CD14-positive monocyte (primary cell): ENCODE data around the gene CELSR3. TPM values are rescaled to one million over a fixed set of nuclear protein-coding genes. Genes with fewer than 3 reads are reported as not detected.

Experiments used
- DNase-seq, 3 donors: peaks; one replicate each; pipeline ENCODE4 v3.0.0-alpha.2; 2011 to 2022
- H2AFZ ChIP-seq: 2 replicates; pipeline ENCODE4 v1.6.0; 2012; ENCODE audit warnings: mild to moderate bottlenecking, low read depth, low read length, inconsistent platforms; ENCODE audit not compliant: insufficient read depth, poor library complexity, severe bottlenecking
- H3K27ac ChIP-seq, 2 donors: 1 replicate in 1 of 2; 2 replicates in 1 of 2; pipeline ENCODE4 v1.5.1; 2012 to 2013; ENCODE audit warnings: low read length in 2 of 2, control low read depth in 1 of 2, inconsistent platforms in 1 of 2, low read depth in 1 of 2, mild to moderate bottlenecking in 1 of 2
- H3K27me3 ChIP-seq, 2 donors: one replicate each; pipeline versions ENCODE4 v1.6.0 to v1.6.1; 2011 to 2013; ENCODE audit warnings: low read length in 2 of 2; ENCODE audit not compliant: control insufficient read depth in 2 of 2, insufficient read depth in 2 of 2
- H3K36me3 ChIP-seq, 2 donors: replicated peaks in 1 of 2; 1 replicate in 1 of 2; 2 replicates in 1 of 2; pipeline versions ENCODE4 v1.5.1 to v1.6.1; 2012 to 2013; ENCODE audit warnings: low read length in 2 of 2, control low read depth in 1 of 2, inconsistent platforms in 1 of 2, mild to moderate bottlenecking in 1 of 2; ENCODE audit not compliant: insufficient read depth in 2 of 2, control insufficient read depth in 1 of 2
- H3K4me1 ChIP-seq, 2 donors: 1 replicate in 1 of 2; 2 replicates in 1 of 2; pipeline versions ENCODE4 v1.5.1 to v1.6.1; 2012 to 2013; ENCODE audit warnings: low read length in 2 of 2, control low read depth in 1 of 2, inconsistent platforms in 1 of 2, mild to moderate bottlenecking in 1 of 2, moderate library complexity in 1 of 2; ENCODE audit not compliant: insufficient read depth in 2 of 2, control insufficient read depth in 1 of 2
- H3K4me2 ChIP-seq: replicated peaks from 2 replicates; pipeline ENCODE3; 2012; ENCODE audit warnings: low read length, moderate library complexity, mild to moderate bottlenecking; ENCODE audit not compliant: poor library complexity, severe bottlenecking; ENCODE audit errors: extremely low read depth
- H3K4me3 ChIP-seq, 3 experiments: fragments of 200-600 bp in 1 of 3; sonication (generic) in 1 of 3; replicated peaks in 1 of 3; 1 replicate in 2 of 3; 2 replicates in 1 of 3; pipeline ENCODE4 v1.5.1; 2011 to 2013; ENCODE audit warnings: low read length in 3 of 3, mild to moderate bottlenecking in 3 of 3, control low read depth in 2 of 3, low read depth in 2 of 3, inconsistent platforms in 1 of 3, moderate library complexity in 1 of 3
- H3K79me2 ChIP-seq: 2 replicates; pipeline ENCODE4 v1.6.0; 2012; ENCODE audit warnings: mild to moderate bottlenecking, control low read depth, inconsistent platforms, low read length, moderate library complexity; ENCODE audit not compliant: insufficient read depth
- H3K9ac ChIP-seq: 2 replicates; pipeline ENCODE4 v1.6.0; 2017; ENCODE audit warnings: low read length, mild to moderate bottlenecking; ENCODE audit not compliant: insufficient read depth, poor library complexity, severe bottlenecking
- H3K9me3 ChIP-seq, 2 donors: replicated peaks in 1 of 2; 1 replicate in 1 of 2; 2 replicates in 1 of 2; pipeline versions ENCODE4 v1.5.1 to v1.6.1; 2012 to 2013; ENCODE audit warnings: low read length in 2 of 2, control low read depth in 1 of 2; ENCODE audit not compliant: control insufficient read depth in 1 of 2, insufficient read depth in 1 of 2
- H4K20me1 ChIP-seq: 2 replicates; pipeline ENCODE4 v1.6.0; 2012; ENCODE audit warnings: mild to moderate bottlenecking, low read length, control low read depth, moderate library complexity; ENCODE audit not compliant: insufficient read depth
- H3K27ac Mint-ChIP-seq, 7 donors: one replicate each; pipeline ENCODE4 v1.8.0; 2020; ENCODE audit warnings: mild to moderate bottlenecking in 7 of 7, mixed read lengths in 7 of 7, moderate library complexity in 6 of 7, inconsistent platforms in 2 of 7
- H3K27me3 Mint-ChIP-seq, 3 donors: one replicate each; pipeline ENCODE4 v1.8.0; 2021 to 2022; ENCODE audit warnings: low read depth in 3 of 3, mild to moderate bottlenecking in 3 of 3, mixed read lengths in 3 of 3, moderate library complexity in 3 of 3, inconsistent platforms in 1 of 3
- H3K36me3 Mint-ChIP-seq, 2 donors: one replicate each; pipeline ENCODE4 v1.8.0; 2020; ENCODE audit warnings: mixed read lengths in 2 of 2, inconsistent platforms in 1 of 2, mild to moderate bottlenecking in 1 of 2
- H3K4me1 Mint-ChIP-seq: one replicate; pipeline ENCODE4 v1.8.0; 2020; ENCODE audit warnings: mild to moderate bottlenecking, mixed read lengths
- H3K4me3 Mint-ChIP-seq, 2 donors: one replicate each; pipeline ENCODE4 v1.8.0; 2020; ENCODE audit warnings: mild to moderate bottlenecking in 2 of 2, mixed read lengths in 2 of 2, moderate library complexity in 1 of 2
- H3K9me3 Mint-ChIP-seq, 7 donors: one replicate each; pipeline ENCODE4 v1.8.0; 2020 to 2022; ENCODE audit warnings: mixed read lengths in 7 of 7, mild to moderate bottlenecking in 6 of 7, moderate library complexity in 6 of 7, inconsistent platforms in 2 of 7
- WGBS: methylation state at CpG from one replicate; pipeline ENCODE4 v1.1.5; 2013; ENCODE audit warnings: missing lambda C conversion rate; ENCODE audit not compliant: insufficient coverage; 5-methylcytosine and 5-hydroxymethylcytosine counted together
- intact Hi-C, 2 donors: fragments of 100-400 bp; cut with micrococcal nuclease; formaldehyde crosslinking; loops; one replicate each; pipeline versions ENCODE4 v1.15.0 to v1.15.1; 2023
- polyA plus RNA-seq, 3 donors: library from polyadenylated mRNA; depleted of rRNA in 1 of 3; unstranded in 2 of 3; stranded (reverse) in 1 of 3; fragments of 300-500 nt in 2 of 3; fragments of >200 nt in 1 of 3; fragmentation: Illumina TruSeq in 2 of 3; gene quantifications; 1 replicate in 2 of 3; 2 replicates in 1 of 3; pipeline ENCODE4 v1.2.3, GENCODE V29; 2012 to 2021
- TF ChIP-seq, protein P1 (sequence below): fragments of 200-600 bp; IDR thresholded peaks from one replicate; pipeline ENCODE4 v1.8.0; 2022; ENCODE audit warnings: antibody characterized with exemption, mild to moderate bottlenecking

CELSR3 gene
- polyA plus RNA-seq, 3 donors = 0.95 TPM; not detected in 2

DNA sequence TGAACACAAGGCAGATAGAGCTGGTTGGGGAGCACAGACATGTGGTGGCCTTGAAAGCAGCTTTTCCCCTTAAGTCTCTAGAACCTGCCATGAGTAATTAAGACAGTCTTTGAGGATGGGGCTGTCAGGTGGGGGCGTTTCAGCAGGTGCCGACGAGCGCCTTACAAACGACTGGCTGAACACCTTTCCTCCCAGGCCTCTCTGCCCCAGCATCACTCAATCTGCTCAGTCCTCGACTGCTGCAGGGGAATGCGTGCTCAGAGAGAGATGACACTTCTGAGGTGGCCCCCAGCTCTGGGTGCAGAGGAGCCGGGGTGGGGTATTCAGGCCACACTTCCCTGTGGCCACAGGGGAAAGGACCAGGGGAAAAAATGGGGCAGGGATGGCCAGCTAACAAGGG, 31.1 kb upstream of the CELSR3 start:
- Histone ChIP-seq H3K9ac (no peak overlapping the region), H3K9me3 (no peaks in the 10 kb centered on the region), H4K20me1 (peaks cover 88% of the 10 kb centered on the region), H3K79me2 (peaks cover 43% of the 10 kb centered on the region), H3K36me3 (peaks cover 70 to 87% of the 10 kb centered on the region in 2 donors), H3K27ac (no peak overlapping the region), H3K4me3 (no peak overlapping the region), H2AFZ (no peak overlapping the region), H3K4me1 (no peaks in the 10 kb centered on the region), H3K27me3 (no peaks in the 10 kb centered on the region), H3K4me2 (no peak overlapping the region)
- intact Hi-C loops = no loop called here
- WGBS = 95% methylated on average over 6 of the region's 8 CpGs
- no peak for DNase-seq
- Mint-ChIP-seq H3K4me1 (no peaks in the 10 kb centered on the region), H3K36me3 (peaks cover 58 to 72% of the 10 kb centered on the region in 2 donors), H3K9me3 (no peaks in the 10 kb centered on the region), H3K27me3 (peaks cover 0 to 1% (median 0%) of the 10 kb centered on the region in 3 donors), H3K27ac (no peak overlapping the region), H3K4me3 (no peak overlapping the region)
- TF ChIP-seq, protein P1, sequence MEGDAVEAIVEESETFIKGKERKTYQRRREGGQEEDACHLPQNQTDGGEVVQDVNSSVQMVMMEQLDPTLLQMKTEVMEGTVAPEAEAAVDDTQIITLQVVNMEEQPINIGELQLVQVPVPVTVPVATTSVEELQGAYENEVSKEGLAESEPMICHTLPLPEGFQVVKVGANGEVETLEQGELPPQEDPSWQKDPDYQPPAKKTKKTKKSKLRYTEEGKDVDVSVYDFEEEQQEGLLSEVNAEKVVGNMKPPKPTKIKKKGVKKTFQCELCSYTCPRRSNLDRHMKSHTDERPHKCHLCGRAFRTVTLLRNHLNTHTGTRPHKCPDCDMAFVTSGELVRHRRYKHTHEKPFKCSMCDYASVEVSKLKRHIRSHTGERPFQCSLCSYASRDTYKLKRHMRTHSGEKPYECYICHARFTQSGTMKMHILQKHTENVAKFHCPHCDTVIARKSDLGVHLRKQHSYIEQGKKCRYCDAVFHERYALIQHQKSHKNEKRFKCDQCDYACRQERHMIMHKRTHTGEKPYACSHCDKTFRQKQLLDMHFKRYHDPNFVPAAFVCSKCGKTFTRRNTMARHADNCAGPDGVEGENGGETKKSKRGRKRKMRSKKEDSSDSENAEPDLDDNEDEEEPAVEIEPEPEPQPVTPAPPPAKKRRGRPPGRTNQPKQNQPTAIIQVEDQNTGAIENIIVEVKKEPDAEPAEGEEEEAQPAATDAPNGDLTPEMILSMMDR = no peak

DNA sequence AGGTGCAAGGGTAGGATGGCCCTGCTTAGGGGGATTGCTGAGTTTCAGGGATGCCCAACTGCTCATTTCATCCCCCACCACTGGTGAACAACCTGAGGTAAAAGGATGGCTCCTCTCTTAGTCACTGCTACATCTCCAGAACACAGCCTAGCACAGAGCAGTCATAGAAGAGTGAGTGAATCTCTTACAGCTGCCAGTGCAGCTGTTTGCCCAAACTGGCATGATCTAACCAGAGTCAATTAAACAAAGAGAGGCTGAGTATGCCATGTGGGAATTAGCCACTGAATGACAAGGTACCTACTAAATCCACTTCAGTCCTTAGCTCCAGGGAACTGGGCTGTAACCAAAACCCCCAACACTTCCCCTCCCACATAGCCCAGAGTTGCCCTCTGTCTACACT, 29.9 kb upstream of the CELSR3 start:
- H3K36me3 ChIP-seq = peaks cover 74 to 88% of the 10 kb centered on the region in 2 donors
- intact Hi-C loops = no loop called here
- Mint-ChIP-seq H3K4me3 (no peak overlapping the region), H3K27me3 (peaks cover 0 to 1% (median 0%) of the 10 kb centered on the region in 3 donors), H3K36me3 (peaks cover 66 to 81% of the 10 kb centered on the region in 2 donors), H3K4me1 (no peaks in the 10 kb centered on the region), H3K27ac (no peak overlapping the region), H3K9me3 (no peaks in the 10 kb centered on the region)
- no peak overlapping the region for H3K4me2 ChIP-seq
- no peaks in the 10 kb centered on the region for H3K27me3 ChIP-seq
- peaks cover 87% of the 10 kb centered on the region for H4K20me1 ChIP-seq
- no peak overlapping the region for H3K4me3 ChIP-seq
- DNase-seq = no peak
- H3K4me1 ChIP-seq = no peaks in the 10 kb centered on the region
- H3K79me2 ChIP-seq = peaks cover 31% of the 10 kb centered on the region
- H3K27ac ChIP-seq = no peak overlapping the region
- H2AFZ ChIP-seq = no peak overlapping the region
- H3K9me3 ChIP-seq = no peaks in the 10 kb centered on the region
- H3K9ac ChIP-seq = no peak overlapping the region
- TF ChIP-seq, protein P1 = no peak
